AG09309 (cell line): ENCODE measurements around the gene TKT.
"Not testable (repeated sequence)": the region's sequence is repeated elsewhere in the genome, so short reads cannot be mapped to it uniquely, and the experiment has no call there.

ENCODE experiments used
- DNase-seq: peaks from one replicate; pipeline ENCODE4 v3.0.0-alpha.2; 2010; ENCODE audit warnings: low read depth
- H3K4me3 ChIP-seq: 2 replicates; pipeline ENCODE4 v1.5.1; 2011; ENCODE audit warnings: mild to moderate bottlenecking, low read depth, low read length, moderate library complexity; ENCODE audit not compliant: control insufficient read depth
- CTCF ChIP-seq: IDR thresholded peaks from 2 replicates; pipeline ENCODE4 v1.5.1; 2011; ENCODE audit warnings: mild to moderate bottlenecking, low read depth, low read length, inconsistent platforms; ENCODE audit not compliant: insufficient read depth, control insufficient read depth; ENCODE audit errors: missing control alignments

The TKT gene

GRCh38 chr3:53274938-53275605 is 19.2 kb upstream of the TKT start:
- H3K4me3 ChIP-seq: no peak overlapping the region

GRCh38 chr3:53273146-53273670 is 17.4 kb upstream of the TKT start:
- TF ChIP-seq CTCF: no peak
- no peak for DNase-seq
- H3K4me3 ChIP-seq: no peak overlapping the region

More at GRCh38 chr3:53274938-53275605, 19.2 kb upstream of the TKT start:
- no peak for TF ChIP-seq CTCF
- no peak for DNase-seq

- no peak for TF ChIP-seq CTCF
- DNase-seq: peak; percentile 97
- no peak overlapping the region for H3K4me3 ChIP-seq
Observed at GRCh38 chr3:53269888-53270880, 14.4 kb upstream of the TKT start.

- DNase-seq, H3K4me3 ChIP-seq: not testable (repeated sequence)
Observed at GRCh38 chr3:53269193-53269592, 13.4 kb upstream of the TKT start.

- H3K4me3 ChIP-seq: no peak overlapping the region
- TF ChIP-seq CTCF: no peak
- DNase-seq: no peak
Observed at GRCh38 chr3:53267766-53268165, 11.9 kb upstream of the TKT start.

GRCh38 chr3:53264718-53265117 is 8.9 kb upstream of the TKT start:
- DNase-seq: no peak
- TF ChIP-seq CTCF: no peak
- no peak overlapping the region for H3K4me3 ChIP-seq

- no peak for DNase-seq
- TF ChIP-seq CTCF: no peak
- no peak overlapping the region for H3K4me3 ChIP-seq
Observed at GRCh38 chr3:53263907-53264306, 8.1 kb upstream of the TKT start.
